Measurements from ENCODE around the gene ARHGAP4.

ARHGAP4 gene

DNA sequence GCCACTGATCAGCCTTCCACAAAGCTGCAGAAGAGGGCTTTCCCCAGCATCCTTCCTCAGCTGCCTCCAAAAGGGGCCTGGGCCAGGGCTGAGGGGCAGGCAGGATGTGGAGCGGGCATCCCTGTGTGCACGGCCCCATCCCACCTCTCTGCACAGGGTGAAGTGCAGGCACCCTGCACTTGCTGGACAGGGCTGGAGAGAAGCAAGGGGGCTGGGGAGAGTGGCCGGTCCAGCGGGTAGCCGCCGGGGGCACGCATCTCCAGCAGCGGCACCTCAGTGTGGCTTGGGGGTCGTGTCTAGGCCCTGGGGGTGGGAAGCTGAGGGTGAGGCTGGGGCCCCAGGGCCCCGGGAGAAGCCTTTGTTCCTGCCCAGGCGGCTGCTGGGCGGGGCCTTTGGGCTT, 18.6 kb downstream of the ARHGAP4 start:
- TF ChIP-seq, protein P1, sequence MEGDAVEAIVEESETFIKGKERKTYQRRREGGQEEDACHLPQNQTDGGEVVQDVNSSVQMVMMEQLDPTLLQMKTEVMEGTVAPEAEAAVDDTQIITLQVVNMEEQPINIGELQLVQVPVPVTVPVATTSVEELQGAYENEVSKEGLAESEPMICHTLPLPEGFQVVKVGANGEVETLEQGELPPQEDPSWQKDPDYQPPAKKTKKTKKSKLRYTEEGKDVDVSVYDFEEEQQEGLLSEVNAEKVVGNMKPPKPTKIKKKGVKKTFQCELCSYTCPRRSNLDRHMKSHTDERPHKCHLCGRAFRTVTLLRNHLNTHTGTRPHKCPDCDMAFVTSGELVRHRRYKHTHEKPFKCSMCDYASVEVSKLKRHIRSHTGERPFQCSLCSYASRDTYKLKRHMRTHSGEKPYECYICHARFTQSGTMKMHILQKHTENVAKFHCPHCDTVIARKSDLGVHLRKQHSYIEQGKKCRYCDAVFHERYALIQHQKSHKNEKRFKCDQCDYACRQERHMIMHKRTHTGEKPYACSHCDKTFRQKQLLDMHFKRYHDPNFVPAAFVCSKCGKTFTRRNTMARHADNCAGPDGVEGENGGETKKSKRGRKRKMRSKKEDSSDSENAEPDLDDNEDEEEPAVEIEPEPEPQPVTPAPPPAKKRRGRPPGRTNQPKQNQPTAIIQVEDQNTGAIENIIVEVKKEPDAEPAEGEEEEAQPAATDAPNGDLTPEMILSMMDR (IDR thresholded peaks at IDR 0.05; ENCODE audit: low read depth, low read length), result no peak
- no peaks in the 10 kb centered on the region for H3K9me3 ChIP-seq (ENCODE audit: severe bottlenecking)
- peaks cover 19% of the 10 kb centered on the region for H3K27me3 ChIP-seq (ENCODE audit: insufficient read depth, low read depth, severe bottlenecking)
- no peak overlapping the region for H3K27ac ChIP-seq
- no peak overlapping the region for H3K4me3 ChIP-seq (ENCODE audit: low read depth, low read length)
- DNase-seq, result no peak
- H3K36me3 ChIP-seq, result no peaks in the 10 kb centered on the region

DNA sequence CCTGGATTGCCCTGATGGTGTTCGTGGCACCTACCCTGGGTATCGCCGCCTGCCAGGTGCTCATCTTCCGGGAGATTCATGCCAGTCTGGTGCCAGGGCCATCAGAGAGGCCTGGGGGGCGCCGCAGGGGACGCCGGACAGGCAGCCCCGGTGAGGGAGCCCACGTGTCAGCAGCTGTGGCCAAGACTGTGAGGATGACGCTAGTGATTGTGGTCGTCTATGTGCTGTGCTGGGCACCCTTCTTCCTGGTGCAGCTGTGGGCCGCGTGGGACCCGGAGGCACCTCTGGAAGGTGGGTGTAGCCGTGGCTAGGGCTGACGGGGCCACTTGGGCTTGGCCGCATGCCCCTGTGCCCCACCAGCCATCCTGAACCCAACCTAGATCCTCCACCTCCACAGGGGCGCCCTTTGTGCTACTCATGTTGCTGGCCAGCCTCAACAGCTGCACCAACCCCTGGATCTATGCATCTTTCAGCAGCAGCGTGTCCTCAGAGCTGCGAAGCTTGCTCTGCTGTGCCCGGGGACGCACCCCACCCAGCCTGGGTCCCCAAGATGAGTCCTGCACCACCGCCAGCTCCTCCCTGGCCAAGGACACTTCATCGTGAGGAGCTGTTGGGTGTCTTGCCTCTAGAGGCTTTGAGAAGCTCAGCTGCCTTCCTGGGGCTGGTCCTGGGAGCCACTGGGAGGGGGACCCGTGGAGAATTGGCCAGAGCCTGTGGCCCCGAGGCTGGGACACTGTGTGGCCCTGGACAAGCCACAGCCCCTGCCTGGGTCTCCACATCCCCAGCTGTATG, 19.7 kb downstream of the ARHGAP4 start:
- DNase-seq, result no peak
- TF ChIP-seq, protein P1 (IDR thresholded peaks at IDR 0.05; ENCODE audit: low read depth, low read length), result no peak
- Histone ChIP-seq H3K4me3 (ENCODE audit: low read depth, low read length) (no peak overlapping the region), H3K9me3 (ENCODE audit: severe bottlenecking) (no peaks in the 10 kb centered on the region), H3K36me3 (no peaks in the 10 kb centered on the region), H3K27me3 (ENCODE audit: insufficient read depth, low read depth, severe bottlenecking) (peaks cover 15% of the 10 kb centered on the region), H3K27ac (no peak overlapping the region)

DNA sequence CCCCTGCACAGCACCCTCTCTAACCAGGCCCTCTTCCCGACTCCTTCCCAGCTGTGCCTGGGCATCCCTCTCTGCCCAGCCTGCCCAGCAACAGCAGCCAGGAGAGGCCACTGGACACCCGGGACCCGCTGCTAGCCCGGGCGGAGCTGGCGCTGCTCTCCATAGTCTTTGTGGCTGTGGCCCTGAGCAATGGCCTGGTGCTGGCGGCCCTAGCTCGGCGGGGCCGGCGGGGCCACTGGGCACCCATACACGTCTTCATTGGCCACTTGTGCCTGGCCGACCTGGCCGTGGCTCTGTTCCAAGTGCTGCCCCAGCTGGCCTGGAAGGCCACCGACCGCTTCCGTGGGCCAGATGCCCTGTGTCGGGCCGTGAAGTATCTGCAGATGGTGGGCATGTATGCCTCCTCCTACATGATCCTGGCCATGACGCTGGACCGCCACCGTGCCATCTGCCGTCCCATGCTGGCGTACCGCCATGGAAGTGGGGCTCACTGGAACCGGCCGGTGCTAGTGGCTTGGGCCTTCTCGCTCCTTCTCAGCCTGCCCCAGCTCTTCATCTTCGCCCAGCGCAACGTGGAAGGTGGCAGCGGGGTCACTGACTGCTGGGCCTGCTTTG, 20.5 kb downstream of the ARHGAP4 start:
- TF ChIP-seq, protein P1 (IDR thresholded peaks at IDR 0.05; ENCODE audit: low read depth, low read length), result no peak
- Histone ChIP-seq H3K36me3 (no peaks in the 10 kb centered on the region), H3K27ac (no peak overlapping the region), H3K27me3 (ENCODE audit: insufficient read depth, low read depth, severe bottlenecking) (peaks cover 14% of the 10 kb centered on the region), H3K4me3 (ENCODE audit: low read depth, low read length) (no peak overlapping the region), H3K9me3 (ENCODE audit: severe bottlenecking) (no peaks in the 10 kb centered on the region)
- no peak for DNase-seq

DNA sequence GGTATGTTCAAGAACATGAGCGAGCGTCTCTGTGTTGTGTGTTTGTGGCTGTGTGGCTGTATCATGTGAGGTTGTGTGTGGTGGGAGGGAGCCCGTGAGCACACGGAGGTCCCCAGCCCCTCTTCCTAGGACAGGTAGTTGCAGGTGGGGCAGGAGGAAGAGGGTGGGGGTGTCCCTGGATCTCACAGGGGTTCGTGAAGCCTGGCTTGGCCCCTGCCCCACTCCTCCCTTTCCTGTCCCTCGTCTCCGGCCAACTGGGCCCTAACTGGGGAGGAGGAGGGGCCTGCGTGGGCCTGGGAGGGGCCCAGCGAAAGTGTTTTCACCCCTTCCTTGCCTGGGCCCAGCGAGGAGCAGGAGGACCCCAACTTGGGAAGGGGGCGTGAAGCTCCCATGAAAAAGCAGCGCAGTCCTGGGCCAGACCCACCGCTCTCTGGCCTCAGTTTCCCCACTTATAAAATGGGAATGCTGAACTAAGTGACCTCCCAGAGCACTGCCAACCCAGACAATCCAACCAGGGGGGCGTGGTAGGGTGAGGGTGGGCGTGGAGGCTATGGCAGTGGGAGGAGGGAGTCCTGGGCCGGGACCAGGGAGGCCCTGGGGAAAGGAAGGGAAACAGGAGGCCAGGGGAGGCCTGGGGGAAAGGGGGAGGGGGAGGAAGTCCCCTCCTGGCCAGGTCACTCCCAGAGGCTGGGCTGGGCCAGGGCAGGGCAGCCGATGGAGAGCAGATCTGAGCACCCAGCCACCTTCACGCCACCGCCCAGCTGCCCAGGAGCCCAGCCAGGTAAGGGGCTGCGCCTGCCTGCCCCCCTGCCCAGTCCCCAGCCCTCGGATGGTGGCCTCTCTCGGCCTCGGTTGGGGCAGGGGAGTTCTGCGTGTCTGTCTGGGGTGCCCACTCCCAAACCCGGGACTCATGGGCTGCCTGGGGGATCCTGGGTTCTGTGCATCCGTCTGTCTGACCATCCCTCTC, 21.8 kb downstream of the ARHGAP4 start, which contains the start of gene AVPR2:
Gene AVPR2, plus strand, starts transcription at position 683 of the 967 bp plus-strand sequence. CDS start 473 bp downstream, outside the sequence.
- peaks cover 14% of the 10 kb centered on the region for H3K27me3 ChIP-seq (ENCODE audit: insufficient read depth, low read depth, severe bottlenecking)
- TF ChIP-seq, protein P1 (IDR thresholded peaks at IDR 0.05; ENCODE audit: low read depth, low read length), result no peak
- H3K27ac ChIP-seq, result no peak within 1 kb of the TSS

DNA sequence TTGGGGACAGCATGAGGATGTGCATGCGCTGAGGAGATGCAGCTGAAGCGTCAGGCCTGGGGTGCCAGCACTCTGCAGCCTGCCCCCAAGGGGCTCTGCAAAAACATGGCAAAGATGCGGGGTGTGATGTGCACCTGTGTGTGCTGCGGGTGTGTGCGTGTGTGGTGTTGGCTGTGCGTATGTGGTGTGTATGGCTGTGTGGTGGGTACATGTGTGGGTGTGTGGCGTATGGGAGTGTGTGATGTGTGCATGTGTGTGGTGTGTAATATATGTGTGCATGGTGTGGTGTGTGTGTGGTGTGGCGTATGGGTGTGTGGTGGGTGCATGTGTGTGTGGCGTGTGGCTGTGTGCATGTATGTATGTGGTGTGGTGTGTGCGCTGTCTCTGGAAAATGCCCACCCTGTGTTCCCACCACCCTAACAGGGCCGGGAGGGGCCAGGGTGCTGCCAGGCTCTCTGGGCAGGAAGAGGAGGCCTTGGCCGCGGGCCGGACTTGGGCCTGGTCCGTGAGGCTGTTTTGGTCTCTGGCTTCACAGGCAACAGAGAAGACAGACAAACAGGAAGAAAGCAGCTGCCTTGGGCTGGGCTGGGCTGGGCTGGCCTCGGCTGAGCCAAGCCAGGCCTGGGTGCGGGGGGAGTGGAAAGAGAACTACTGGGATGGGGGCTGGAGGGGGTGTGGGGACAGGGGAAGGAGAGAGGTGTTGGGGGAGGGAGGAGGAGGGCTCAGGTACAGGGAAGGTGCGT, 22.7 kb downstream of the ARHGAP4 start:
- H3K9me3 ChIP-seq (ENCODE audit: severe bottlenecking), result peaks cover 2% of the 10 kb centered on the region
- H3K4me3 ChIP-seq (ENCODE audit: low read depth, low read length), result no peak overlapping the region
- no peak for DNase-seq
- H3K27ac ChIP-seq, result no peak overlapping the region
- TF ChIP-seq, protein P1 (IDR thresholded peaks at IDR 0.05; ENCODE audit: low read depth, low read length), result no peak
- peaks cover 8% of the 10 kb centered on the region for H3K27me3 ChIP-seq (ENCODE audit: insufficient read depth, low read depth, severe bottlenecking)
- no peaks in the 10 kb centered on the region for H3K36me3 ChIP-seq

More for the DNA sequence above, 21.8 kb downstream of the ARHGAP4 start, which contains the start of gene AVPR2:
- Histone ChIP-seq H3K36me3 (no peaks in the 10 kb centered on the region), H3K9me3 (ENCODE audit: severe bottlenecking) (no peaks in the 10 kb centered on the region), H3K4me3 (ENCODE audit: low read depth, low read length) (no peak within 1 kb of the TSS)
- peak; percentile 33 for DNase-seq
